HPDE6-E6E7 (cell line): ENCODE measurements around the gene SLC9C1.
A peak's percentile ranks its signal among the peaks of the same experiment; 100 is the strongest.

Experiments used
- DNase-seq: peaks from one replicate; pipeline ENCODE4 v3.0.0; 2011; ENCODE audit warnings: missing footprints; ENCODE audit errors: extremely low spot score

The SLC9C1 gene

DNA sequence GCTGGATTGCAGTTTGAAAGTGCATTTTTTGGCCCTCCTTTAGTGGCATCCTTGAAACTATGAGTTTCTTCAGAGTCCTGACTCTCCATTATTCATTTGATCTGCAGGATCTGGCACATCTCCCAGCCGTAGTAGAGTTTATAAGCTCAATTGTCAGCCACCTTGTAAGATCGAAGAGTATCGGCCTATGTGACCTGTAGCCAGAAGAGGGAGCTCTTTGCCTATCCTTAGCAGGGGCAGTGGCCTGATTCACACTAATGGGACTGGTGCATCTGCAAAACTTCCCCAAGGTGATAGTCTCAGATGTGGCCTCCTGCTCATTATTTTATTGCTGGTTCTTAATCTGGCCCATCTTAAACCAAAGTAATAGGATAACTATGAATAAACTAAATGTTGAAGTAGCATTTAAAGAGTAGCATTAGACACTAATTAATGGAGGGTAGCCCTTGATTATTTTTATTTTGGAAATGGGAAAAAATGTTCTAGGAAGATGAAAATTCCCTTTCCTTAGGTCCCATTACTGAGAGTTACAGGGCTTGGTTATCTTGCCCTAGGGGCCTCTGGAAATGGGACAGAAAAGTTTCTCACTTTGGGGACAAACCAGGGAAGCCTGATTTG is 182.1 kb downstream of the SLC9C1 start:
- peak; percentile 52 for DNase-seq

DNA sequence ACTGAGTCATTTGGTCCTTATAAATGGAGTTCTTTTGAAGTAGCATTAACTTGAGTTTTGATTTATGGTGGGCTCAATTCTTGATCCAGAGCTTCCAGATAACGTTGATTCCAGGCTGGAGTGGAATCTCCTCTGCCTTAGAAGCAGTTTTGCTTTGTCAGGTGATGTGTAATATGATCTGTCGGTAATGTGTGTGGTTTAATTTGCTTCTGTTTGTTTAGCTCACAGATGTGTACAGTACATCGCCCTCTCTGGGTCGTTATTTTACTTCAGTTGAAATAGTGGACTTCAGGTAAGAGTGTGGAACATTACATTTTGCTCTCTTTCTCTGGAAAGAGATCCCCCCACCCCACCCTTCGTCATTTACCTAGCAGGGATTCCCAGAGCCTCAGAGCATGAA is 184.7 kb downstream of the SLC9C1 start:
- DNase-seq: no peak

DNA sequence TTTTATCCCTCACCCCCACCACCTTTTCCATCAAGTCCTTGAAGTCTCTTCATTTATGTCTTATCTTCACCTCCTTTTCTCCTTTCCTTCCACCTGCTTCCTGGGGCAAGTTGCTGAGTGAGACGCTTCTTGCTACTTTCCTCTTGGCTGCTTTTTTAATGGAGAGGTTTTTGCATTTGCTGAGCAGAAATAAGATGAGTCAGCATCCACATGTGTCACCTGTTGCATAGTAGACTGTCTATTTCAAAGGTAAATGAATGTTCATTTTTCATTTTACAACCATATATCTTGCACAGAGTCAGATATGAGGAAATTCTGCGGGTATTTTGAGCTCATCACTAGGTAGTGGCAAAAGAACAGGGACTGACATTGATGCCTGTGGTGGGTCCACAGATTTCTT is 189.2 kb downstream of the SLC9C1 start:
- DNase-seq: no peak

DNA sequence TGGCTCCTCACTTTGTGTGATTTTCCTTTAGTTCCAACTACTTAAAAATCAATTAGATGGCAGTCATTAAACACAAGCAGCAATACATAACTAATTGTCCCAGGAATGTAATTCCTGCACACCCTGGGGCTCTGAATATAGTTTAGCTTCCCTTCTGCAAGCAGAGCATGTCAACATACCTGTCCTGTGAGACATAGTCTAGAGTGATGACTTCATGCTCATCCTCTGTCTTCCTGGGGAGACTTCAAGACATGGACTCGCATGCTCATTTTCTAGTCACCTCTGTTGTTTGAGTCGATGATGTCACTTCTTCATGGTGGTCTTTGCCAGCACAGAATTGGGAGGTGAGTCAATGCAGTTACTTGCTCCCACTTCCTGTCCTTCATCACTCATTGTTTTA is 192.1 kb downstream of the SLC9C1 start:
- peak; percentile 64 for DNase-seq

DNA sequence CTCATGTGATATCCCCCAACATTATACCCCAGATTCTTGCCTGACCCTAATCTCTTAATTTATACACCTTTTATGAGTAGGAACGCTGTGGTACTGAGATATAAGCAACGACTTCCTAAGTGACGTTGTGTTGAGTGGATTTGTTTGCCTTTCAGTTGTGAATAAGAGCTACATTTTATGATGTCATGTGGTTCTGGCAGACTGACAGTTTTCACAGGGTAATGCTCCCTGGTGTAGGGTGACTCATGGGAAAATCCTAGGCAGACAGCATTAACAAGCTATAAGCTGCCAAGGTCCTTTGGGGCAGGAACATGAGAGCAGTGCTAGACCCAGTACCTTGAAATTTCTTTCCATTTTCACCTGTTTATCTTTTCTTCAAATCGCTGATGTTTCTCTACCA is 196.6 kb downstream of the SLC9C1 start:
- peak; percentile 88 for DNase-seq

DNA sequence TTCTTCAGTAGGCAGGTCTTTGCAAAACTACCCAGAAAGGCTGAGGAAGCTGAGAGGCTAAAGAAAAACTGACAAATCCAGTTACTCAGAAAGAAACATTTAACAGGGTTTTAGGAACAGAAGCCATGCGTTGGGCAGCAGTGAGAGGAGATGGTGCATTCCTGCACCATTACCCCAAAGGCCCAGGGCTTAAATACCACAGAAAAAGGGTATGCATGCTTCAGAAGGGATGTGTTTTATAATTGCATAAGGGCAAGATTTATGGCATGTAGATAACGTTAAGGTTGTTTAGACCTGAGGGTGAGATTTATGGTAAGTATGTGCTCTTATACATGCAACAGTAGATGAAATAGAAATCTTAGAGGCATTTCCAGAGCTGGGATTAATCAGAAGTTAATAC is 197.8 kb downstream of the SLC9C1 start:
- DNase-seq: no peak

DNA sequence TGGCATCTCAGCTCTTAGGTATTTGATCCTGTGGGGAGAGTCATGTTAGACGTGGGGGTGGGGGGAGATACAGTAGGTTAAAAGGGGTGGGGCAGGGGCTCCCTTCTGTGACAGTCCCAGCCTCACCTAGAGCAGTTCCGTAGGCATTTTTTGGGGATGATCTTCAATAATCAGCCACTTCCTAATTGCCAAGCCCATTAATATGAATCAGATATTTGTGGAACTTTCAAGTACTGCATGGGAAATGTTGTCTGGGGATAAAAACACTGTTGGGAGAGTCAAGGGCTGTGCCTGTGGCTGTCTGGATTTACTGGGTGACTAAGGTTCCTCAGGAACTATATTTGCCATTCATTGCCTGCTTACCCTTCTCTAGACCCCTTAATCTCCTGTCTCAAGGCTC is 198.3 kb downstream of the SLC9C1 start:
- no peak for DNase-seq

DNA sequence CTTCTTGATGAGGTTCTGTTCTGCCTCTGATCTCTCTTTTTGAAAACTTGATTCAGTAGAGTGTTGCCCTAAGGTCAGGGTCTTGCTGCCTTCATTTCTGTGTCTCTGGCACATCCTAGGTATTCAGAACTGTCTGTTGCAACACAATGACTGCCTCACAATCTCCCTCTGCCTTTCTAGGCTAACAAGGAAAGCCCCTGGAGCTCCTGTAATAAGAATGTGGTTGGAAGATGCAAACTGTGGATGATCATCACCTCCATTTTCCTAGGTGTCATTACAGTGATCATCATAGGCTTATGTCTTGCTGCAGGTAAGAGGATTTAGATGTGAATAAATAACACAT is 200.9 kb downstream of the SLC9C1 start:
- DNase-seq: no peak

DNA sequence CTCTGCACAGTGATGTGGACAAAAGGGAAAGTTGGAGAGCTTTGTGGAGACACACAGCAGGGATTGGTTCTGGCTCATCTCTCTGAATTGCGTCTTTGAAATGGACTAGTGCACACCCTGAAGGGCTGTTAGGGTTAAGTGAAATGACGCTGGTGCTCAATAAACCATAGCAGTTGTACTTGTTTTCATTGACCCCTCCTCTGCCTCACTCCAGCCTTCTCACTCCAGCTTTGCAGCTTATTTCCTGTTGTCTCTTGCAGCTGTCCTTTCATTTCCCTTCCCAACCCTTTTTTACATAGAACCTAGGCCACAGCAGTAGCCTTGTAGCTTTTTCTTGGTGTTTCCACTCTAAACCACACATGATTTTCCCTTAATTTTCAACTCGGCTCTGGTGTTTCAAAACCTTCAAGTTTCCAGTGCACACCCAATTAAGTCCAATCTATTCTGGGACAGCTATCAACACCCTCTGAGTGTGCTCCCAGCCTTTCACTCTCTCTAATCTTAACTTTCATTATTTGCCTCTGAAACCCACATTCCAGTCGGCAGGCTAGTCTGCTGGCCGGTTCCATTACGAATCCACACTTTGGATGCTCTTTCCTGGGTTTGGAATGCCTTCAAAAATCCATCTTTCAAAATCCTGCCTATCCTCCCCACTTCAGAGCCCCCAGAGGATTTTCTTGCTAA is 201.4 kb downstream of the SLC9C1 start:
- no peak for DNase-seq

DNA sequence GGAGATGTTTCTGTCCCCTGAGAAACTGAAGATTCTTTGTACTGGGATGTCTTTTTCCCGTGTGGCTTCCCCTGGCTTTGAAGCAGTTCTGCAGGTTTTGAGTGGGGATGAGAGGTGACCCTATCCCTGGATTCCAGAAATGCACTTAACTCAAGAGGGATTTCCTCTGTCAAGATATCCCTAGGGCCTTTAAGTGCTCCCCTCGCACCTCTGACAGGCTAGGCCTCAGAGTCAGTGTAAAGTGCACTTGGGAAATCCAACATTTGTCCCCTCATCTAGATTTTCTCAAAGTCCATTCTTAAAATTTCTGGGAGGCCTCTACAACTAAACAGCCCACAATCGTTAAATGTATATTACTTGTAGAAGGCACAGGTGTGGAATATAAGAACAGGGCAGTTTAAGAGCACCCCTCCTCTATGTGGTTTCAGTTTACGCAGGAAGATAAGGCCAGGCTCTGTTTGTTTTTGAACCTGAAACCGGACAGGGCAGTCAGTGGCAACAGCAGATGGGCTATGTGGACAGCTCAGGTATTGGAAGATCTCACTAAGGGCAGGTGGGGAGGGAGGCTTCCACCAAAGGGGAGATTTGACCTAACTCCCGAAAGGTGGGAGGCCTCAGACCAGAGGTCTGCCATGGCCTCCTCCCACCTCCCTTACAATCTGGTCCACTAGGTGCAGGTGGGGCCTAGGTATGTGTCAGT is 203.0 kb downstream of the SLC9C1 start:
- no peak for DNase-seq
